Islet of Langerhans (tissue), 1 donor: Measurements from ENCODE around the gene C2.
"Not testable (repeated sequence)": the region's sequence is repeated elsewhere in the genome, so short reads cannot be mapped to it uniquely, and the experiment has no call there.

ENCODE experiments used
- FAIRE-seq: peaks from one replicate; lab custom pipeline; 2011; peaks lifted over from hg19 to GRCh38; lab: Jason Lieb, UNC

Gene C2

DNA sequence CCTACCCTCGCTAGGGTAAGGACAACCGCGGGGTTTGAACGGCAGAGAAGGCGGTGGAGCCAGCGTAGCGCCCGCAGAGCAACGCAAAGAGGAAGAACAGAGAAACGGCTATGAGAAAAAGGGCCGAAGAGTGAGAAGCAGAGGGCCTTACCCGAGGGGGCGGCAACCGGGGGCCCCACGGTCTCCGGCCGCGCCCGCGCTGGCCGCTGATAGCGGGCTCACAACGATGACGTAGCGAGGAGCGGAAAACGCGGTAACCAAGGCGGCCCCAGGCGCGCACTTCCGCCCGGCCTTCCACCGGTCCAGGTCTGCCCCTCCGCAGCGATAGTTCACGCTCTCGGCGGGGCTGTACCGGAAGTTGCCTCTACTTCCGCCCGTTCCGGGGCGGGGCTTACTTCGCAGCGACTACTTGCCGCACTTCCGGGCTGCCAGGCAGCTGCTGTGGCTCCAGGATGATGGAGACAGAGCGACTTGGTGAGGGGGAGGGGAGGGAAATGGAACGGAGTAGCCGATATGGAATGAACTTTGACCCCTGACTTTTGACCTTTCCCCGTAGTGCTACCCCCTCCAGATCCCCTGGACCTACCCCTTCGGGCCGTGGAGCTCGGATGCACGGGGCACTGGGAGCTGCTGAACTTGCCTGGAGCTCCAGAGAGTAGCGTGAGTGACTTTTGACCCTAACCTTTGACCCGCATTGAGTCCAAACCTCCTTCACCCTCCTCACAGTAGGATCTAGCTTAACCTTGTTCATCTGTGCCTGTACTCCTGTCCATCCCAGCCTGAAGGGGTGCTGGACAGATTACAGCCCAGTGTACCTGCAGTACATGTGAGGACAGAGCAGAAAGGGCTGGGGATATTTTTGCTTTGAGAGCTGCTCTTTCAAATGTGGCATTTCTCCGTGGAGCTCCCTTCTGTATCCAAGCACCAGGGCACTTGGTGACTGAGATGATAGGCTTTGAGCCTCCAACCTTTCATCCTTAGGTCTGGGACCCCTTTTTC lies 31.5 kb downstream of the C2 start, which contains the start of the genes NELFE and SKIC2:
NELFE (minus strand) TSS at position 231 of the 999 bp plus-strand sequence. CDS start 525 bp downstream, outside the sequence.
SKIC2 (plus strand) TSS at position 435 of the 999 bp plus-strand sequence; CDS start at position 453, 18 bp downstream.
- no peak for FAIRE-seq

DNA sequence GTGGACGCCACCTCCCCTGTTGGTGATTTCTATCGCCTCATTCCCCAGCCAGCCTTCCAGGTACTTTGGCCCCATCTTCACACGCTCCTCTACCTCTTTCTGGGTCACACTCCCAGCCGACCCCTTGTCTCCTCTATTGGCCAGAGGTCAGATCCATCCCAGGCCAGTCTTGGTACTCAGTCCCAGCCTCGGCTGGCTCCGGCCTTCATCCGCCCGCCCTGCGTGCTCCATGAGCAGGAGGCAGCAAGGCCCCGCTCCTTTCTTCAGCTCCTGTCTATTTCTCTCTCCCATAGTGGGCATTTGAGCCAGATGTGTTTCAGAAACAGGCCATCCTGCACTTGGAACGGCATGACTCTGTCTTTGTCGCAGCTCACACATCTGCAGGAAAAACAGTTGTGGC lies 34.1 kb downstream of the C2 start:
- no peak for FAIRE-seq

DNA sequence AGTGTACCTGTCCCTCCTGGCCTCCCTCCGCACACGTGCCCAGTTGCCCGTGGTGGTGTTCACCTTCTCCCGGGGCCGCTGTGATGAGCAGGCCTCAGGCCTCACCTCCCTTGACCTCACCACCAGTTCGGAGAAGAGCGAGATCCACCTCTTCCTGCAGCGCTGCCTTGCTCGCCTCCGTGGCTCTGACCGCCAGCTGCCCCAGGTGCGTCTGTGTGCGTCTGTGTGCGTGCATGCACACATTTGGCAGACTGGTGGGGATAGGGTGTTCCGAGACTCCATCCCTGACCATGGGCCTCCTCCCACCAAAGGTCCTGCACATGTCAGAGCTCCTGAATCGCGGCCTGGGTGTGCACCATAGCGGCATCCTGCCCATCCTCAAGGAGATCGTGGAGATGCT lies 36.4 kb downstream of the C2 start:
- FAIRE-seq: no peak

DNA sequence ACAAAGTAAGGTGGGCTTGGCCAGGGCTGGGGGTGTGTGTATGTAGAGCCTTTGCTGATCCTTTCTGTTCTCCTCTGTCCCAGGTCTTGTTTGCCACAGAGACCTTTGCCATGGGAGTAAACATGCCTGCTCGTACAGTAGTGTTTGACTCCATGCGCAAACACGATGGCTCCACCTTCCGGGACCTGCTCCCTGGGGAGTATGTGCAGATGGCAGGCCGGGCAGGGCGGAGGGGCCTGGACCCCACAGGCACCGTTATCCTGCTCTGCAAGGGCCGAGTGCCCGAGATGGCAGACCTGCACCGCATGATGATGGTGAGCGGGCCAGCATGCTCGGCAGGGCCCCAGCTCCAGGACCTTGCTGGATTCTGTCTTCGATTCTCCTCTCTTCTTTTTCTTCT lies 38.2 kb downstream of the C2 start:
- FAIRE-seq: no peak

DNA sequence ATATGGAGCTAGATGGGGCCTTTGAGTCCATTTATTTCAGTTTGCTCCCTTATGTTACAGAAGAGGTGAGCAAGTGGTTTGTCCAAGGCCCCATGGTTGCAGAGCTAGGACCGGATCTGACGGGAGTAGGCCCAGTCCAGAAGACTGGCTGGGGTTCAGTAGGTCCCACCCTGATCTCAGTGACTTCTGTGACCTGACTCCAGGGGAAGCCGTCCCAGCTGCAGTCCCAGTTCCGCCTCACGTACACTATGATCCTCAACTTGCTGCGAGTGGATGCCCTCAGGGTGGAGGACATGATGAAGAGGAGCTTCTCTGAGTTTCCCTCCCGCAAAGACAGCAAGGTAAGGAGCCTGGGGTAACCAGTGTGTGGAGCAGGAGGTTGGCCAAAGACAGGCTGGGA lies 39.0 kb downstream of the C2 start:
- no peak for FAIRE-seq

DNA sequence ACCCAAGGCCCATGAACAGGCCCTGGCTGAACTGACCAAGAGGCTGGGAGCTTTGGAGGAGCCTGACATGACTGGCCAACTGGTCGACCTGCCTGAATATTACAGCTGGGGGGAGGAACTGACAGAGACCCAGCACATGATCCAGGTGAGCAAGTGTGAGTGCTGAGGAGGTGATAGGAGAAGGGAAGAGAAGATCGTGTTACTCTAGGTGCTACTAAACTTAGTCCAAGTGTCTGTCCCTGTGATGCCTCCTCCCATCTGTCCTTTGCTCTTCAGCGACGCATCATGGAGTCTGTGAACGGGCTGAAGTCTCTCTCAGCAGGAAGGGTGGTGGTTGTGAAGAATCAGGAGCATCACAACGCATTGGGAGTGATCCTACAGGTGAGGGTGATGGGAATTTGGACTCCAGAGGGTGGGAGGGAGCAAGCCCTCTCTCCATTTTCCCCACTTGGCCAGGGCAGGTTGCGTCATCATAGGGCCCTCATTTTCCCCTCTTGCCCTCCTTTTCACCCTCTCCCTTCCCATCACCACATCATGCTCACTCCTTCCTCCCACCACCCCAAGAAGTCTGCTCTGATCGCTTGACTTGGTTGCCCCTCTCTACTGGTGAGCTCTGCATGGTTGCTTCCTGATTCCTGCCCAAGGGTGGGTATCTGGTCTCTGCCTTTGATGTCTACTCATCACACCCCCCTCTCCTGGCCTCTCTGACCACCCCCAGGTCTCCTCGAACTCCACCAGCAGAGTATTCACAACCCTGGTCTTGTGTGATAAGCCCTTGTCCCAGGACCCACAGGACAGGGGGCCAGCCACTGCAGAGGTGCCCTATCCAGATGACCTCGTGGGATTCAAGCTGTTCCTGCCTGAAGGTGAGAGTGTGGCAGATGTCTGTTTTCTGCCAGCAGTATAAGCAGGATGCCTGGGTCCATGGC lies 39.7 kb downstream of the C2 start:
- no peak for FAIRE-seq

DNA sequence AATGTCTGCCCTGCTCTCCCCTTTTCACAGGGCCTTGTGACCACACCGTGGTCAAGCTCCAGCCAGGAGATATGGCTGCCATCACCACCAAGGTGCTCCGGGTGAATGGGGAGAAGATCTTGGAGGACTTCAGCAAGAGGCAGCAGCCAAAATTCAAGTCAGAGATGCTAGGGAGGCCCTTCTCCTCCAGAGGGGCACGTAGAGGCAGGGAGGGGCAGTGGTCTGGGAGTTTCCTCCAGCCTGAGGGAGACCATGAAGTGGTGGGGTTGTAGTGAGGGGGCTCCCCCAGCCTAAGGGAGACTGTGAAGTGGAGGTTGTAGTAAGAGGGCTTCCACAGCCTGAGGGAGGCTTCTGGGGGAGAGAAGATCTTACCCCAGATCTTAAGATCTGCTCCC lies 40.4 kb downstream of the C2 start:
- FAIRE-seq: no peak

DNA sequence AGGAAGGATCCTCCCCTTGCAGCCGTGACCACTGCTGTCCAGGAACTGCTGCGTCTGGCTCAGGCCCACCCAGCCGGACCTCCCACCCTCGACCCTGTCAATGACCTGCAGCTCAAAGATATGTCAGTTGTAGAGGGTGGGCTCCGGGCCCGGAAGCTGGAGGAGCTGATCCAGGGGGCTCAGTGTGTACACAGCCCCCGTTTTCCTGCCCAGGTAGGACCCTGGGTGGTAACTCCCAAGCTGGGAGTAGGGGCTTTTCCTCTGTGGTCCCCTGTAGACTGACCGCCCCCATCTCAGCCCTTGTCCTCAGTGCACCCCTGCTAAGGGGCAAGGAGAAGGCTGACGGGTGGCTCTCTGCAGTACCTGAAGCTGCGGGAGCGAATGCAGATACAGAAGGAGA lies 40.8 kb downstream of the C2 start:
- no peak for FAIRE-seq

DNA sequence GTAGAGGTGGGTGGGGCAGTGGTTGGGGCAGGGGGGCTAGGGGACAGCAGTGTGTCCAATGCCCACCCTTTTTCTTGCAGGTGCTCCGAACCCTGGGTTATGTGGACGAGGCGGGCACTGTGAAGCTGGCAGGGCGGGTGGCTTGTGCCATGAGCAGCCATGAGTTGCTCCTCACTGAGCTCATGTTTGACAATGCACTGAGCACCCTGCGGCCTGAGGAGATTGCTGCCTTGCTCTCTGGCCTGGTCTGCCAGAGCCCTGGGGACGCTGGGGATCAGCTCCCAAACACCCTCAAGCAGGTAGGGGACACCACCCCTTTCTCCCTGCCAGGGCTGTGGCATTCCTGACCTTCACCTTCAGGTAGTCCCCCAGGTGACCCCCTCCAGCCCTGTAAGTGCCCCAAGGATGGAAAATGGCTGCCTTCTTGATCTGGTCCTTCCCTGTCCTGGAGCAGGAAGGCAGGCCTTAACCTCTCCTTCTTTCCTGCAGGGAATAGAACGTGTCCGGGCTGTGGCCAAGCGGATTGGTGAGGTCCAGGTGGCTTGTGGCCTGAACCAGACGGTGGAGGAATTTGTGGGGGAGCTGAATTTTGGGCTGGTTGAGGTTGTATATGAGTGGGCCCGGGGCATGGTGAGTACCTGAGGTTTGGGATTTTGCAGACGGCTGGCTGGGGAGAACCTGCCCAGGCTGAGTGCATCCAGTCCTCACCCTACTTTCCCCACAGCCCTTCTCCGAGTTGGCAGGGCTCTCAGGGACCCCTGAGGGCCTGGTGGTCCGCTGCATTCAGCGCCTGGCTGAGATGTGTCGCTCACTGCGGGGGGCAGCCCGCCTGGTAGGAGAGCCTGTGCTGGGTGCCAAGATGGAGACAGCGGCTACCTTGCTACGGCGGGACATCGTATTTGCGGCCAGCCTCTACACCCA lies 41.5 kb downstream of the C2 start:
- no peak for FAIRE-seq

DNA sequence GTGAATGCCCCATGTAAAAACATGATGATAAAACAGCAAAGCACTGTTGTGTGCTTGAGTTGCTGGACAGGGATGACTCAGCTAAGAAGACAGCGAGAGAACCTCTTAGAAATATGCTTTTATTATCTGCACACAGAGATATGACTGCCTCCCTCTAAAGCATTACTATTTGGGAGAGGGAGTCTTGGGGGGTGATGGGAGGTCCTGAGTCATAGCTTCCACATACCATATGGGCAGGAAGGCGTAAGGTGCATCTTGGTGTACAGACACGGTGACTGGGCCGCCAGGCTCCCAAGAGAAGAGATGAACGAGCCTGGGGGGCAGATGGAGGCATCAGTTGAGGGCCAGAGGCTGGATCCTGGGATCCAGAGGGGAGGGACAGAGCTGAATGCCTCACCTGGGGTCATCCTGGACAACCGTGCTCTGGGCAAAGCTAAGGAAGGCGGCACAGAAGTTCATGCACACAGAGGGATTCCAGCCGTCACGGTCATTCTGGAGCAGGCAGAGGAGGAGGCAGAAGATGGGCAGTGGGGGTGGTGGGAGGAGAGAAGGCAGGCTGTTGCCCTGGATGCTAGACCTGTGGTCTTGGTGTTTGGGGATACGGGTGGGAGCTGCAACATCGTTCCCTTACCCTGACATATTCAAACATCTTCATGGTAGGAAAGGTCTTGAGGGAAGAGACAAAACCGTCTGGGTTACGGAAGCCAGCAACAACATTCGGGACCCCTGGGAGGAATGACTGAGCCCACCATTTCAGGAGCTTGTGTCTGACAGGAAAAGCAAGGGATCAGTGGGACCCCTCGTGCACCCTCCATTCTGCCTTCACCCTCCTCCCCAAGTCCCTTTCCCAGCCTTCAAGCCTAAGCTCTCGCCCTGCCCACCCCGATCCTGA lies 42.4 kb downstream of the C2 start:
- no peak for FAIRE-seq

DNA sequence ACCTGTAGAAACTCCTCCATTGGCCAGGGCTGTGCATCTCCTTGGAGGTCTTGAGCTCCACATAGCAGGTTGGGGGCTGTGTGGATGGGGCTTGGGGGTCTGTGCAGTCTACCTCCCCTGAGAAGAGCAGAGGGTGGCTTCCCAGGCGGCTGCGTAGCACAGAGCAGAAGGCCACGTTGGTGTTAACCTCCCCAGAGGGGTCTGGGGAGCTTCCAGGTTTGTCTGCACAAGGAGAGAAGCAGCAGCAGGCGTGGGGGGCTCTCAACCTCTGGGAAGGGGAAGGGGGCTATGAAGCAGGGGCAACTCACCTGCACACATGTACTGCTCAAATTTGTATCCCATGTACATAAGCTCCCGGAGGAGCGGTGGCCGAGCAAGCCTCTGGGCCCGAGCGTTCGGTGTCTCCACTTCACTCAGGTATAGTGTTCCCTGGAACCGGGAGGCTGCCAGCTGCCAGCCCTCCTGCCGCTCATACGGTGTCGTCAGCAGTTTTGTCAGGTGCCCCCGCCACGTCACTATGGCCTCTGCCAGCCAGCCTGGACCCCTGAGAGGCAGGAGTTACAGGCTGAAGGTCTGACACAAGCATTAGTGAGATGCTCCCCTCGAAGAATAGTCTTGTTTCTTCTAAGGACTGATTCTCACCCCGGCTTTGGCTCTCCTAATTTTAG lies 43.2 kb downstream of the C2 start:
- no peak for FAIRE-seq

DNA sequence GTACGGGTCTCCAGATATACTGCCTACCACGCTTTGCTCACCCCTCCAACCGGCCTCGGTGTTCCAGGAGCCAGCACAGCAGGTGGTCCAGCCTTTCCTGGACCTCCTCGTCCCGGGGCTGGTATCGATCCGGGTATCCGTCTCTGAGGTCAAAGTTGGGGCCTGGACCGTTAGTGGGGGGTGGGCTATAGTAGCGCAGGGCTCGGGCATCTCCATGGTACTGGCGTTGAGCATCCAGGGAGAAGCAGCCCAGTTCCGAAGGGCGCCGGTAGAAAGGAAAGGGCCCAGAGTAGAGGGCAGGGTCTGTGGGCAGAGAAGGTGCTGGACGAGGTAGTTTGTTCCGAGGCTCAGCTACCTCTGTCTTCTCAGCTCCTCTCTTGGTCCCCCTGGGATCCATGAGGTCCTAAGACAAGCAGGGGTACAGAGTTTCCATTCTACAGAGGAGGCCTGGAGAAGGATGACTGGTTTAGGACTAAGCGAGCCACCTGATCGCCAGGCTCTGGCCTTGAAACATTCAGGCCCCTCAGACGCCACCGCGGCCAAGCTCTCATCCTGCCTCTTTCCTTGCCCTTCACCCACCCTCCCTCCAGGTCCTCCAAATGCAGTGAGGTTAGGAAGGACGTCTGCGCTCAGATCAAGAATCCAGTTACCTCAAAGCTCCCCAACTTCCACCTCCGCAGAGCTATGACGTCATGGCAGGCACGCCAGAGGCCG lies 43.9 kb downstream of the C2 start:
- FAIRE-seq: no peak

DNA sequence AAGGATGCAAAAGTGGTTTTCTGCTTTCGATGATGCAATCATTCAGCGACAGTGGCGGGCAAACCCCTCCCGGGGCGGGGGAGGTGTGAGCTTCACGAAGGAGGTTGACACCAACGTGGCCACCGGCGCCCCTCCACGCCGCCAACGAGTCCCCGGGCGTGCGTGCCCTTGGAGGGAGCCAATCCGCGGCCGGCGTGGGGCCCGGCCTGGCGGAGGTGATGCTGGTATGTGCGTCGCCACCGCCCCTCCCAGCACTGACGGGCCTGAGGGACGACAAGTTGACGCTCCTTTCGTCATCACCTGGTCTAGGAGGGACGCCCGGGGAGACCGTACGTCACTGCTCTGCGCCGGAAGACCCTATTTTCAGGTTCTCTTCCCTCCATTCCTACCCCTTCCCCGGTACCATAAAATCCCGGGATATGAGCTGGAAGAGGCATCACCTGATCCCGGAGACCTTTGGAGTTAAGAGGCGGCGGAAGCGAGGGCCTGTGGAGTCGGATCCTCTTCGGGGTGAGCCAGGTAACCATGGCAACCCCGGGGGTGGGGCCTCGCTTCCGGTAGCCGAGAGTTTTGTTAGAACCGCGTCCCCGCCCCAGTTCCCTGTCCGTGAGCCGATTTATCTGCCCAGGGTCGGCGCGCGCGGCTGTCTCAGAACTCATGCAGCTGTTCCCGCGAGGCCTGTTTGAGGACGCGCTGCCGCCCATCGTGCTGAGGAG lies 44.6 kb downstream of the C2 start, which contains the start of gene DXO:
DXO (minus strand) TSS at position 146 of the 716 bp plus-strand sequence. CDS start 463 bp downstream, outside the sequence.
- no peak for FAIRE-seq

DNA sequence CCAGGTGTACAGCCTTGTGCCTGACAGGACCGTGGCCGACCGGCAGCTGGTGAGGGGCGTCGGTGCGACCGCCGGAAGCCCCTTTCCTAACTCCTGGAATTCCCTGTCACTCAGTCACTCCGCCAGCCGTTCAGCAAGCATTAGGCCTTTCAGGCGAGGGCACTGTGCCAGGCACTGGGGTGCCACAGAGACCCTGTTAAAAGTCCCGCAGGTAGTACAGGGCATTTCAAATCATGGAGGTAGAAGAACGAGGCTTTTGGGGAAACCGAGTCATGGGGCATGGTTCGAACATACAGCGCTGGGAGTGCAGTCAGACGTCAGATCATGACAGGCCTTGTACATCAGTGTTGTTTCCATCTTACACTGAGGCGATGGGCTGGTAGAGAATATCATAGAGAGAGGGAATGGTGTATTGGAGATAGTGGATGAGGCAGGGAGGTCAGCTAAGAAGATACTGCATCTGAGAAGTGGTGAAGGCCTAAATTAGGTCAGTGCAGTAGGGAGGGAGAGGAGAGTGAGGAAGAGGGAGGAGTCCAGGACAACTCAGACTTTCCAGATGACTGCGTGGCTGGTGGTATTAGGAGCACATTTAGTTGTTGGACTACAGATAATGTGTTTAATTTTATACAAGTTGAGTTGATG lies 45.3 kb downstream of the C2 start:
- no peak for FAIRE-seq

DNA sequence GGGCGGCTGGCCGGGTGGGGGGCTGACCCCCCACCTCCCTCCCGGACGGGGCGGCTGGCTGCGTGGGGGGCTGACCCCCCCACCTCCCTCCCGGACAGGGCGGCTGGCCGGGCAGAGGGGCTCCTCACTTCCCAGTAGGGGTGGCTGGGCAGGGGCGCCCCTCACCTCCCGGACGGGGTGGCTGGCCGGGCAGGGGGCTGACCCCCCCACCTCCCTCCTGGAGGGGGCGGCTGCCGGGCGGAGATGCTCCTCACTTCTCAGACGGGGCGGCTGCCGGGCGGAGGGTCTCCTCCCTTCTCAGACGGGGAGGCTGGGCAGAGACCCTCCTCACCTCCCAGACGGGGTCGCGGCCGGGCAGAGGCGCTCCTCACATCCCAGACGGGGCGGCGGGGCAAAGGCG lies 48.5 kb downstream of the C2 start:
- not testable (repeated sequence) for FAIRE-seq

DNA sequence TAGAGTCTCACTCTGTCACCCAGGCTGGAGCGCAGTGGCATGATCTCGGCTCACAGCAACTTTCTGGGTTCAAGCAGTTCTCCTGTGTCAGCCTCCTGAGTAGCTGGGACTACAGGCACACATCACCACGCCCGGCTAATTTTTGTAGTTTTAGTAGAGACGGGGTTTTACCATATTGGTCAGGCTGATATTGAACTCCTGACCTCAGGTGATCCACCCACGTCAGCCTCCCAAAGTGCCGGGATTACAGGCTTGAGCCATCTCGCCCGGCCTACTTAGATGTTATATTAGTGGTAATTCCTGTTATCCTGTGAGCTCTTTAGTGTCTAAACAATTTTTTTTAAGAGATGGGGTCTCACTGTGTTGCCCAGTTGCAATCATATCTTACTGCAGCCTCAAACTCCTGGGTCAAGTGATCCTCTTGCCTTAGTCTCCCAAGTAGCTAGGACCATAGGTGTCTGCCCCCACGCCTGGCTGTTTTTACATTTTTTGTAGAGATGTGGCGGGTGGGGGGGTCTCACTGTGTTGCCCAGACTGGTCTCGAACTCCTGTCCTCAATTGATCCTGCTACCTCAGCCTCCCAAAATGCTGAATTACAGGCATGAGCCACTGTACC lies 50.4 kb downstream of the C2 start:
- FAIRE-seq: no peak

DNA sequence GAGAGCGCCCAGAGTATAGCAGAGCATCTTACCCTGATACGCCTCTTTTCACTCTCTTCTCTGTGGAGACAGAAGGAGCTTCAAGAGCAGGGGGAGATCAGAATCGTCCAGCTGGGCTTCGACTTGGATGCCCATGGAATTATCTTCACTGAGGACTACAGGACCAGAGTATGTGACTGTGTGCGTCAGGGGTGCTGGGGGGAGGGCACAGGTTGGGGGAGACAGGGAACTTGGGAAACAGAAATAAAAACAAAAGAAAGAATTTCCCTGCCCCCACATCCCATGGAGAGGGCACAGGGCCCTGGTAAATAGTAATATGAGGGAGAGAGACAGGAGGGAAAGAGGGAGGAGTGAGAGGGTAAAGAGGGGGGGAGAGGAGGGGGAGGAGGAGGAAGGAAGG lies 51.3 kb downstream of the C2 start:
- no peak for FAIRE-seq
